ENCODE measurements around the gene LRRC8C. TPM values are rescaled to one million over a fixed set of nuclear protein-coding genes. Genes with fewer than 3 reads are reported as not detected.

Gene LRRC8C
- total and polyA plus RNA-seq, 2 of the 8 experiments (the other 6 are each of a cell fraction or from before 2014, with no cell fraction given), result 1.1 to 2.1 TPM

- ChIA-PET CTCF (ENCODE audit: partially characterized antibody) (interaction anchor here (0.8 to 3.7 kb wide), 7 partner anchors 10 to 155 kb away, joined by 3 to 18 read pairs (median 9); no protein-coding TSS in a partner anchor), POLR2A (ENCODE audit: partially characterized antibody) (no interaction called here)
- Histone ChIP-seq H2AFZ (ENCODE audit: low read length) (no peak overlapping the region), H3K27me3 (replicated peaks in 1 of 4; ENCODE audit: control insufficient read depth in 3 of 4, extremely low read depth in 1 of 4, insufficient read depth in 3 of 4, low read length in 3 of 4) (no peaks in the 10 kb centered on the region; a peak in 1 of 7 replicates), H4K20me1 (replicated peaks in 1 of 2; ENCODE audit: control insufficient read depth in 1 of 2, insufficient read depth in 2 of 2, low read length in 2 of 2) (no peaks in the 10 kb centered on the region), H3K36me3 (ENCODE audit: control insufficient read depth in 2 of 4, insufficient read depth in 4 of 4, low read length in 3 of 4) (no peaks in the 10 kb centered on the region), H3K79me1 (ENCODE audit: low read depth, low read length) (no peaks in the 10 kb centered on the region), H3K56ac (replicated peaks; ENCODE audit: insufficient read length, low read depth, low read length) (no peak overlapping the region), H4K8ac (ENCODE audit: extremely low read depth, insufficient read depth, low read length) (no peak overlapping the region), H4K5ac (ENCODE audit: insufficient read length, low read depth, low read length) (no peak overlapping the region), H3K4me3 (ENCODE audit: extremely low read depth in 1 of 4, insufficient read depth in 2 of 4, low read depth in 3 of 4, low read length in 4 of 4) (no peak overlapping the region), H3K9ac (replicated peaks in 1 of 4; ENCODE audit: extremely low read depth in 1 of 4, low read depth in 3 of 4, low read length in 3 of 4) (no peak overlapping the region), H2BK20ac (ENCODE audit: low read length) (no peak overlapping the region), H3K27ac (ENCODE audit: low read depth, low read length) (no peak overlapping the region), H3K14ac (ENCODE audit: insufficient read length) (no peak overlapping the region), H3K23ac (ENCODE audit: insufficient read length) (no peak overlapping the region), H2BK15ac (ENCODE audit: low read length) (no peak overlapping the region), H3K4me2 (ENCODE audit: insufficient read depth in 1 of 2, low read depth in 2 of 2, low read length in 2 of 2) (no peak overlapping the region), H4K91ac (replicated peaks; ENCODE audit: insufficient read length, low read length) (no peak overlapping the region), H3K4me1 (replicated peaks in 1 of 4; ENCODE audit: control insufficient read depth in 3 of 4, insufficient read depth in 4 of 4, low read length in 3 of 4) (no peaks in the 10 kb centered on the region), H2BK12ac (ENCODE audit: low read depth, low read length) (no peak overlapping the region), H3K9me3 (ENCODE audit: insufficient read depth in 2 of 2, low read depth in 1 of 2, low read length in 1 of 2) (no peaks in the 10 kb centered on the region), H3K4ac (replicated peaks; ENCODE audit: insufficient read length, low read depth, low read length) (no peak overlapping the region), H2AK5ac (ENCODE audit: low read depth, low read length) (no peak overlapping the region), H3K79me2 (ENCODE audit: control insufficient read depth in 1 of 2, insufficient read depth in 2 of 2, low read length in 2 of 2) (no peaks in the 10 kb centered on the region), H3K18ac (ENCODE audit: extremely low read depth, low read length) (no peak overlapping the region), H2BK120ac (replicated peaks; ENCODE audit: low read depth, low read length) (no peak overlapping the region), H3K23me2 (ENCODE audit: low read depth, low read length) (no peaks in the 10 kb centered on the region), H2BK5ac (ENCODE audit: low read depth, low read length) (no peak overlapping the region)
- FAIRE-seq (no peak), DNase-seq (ENCODE audit: low read depth in 1 of 2, low spot score in 2 of 2) (no peak)
- no peak for TF ChIP-seq CHD2 (IDR thresholded peaks at IDR 0.05; ENCODE audit: low read length)
- no peak for TF ChIP-seq RAD21 (IDR thresholded peaks at IDR 0.05 in 1 of 2, conservative IDR thresholded peaks at IDR 0.05 in 1 of 2; ENCODE audit: low read depth in 2 of 2, low read length in 2 of 2)
- TF ChIP-seq HDAC6 (IDR thresholded peaks at IDR 0.05; ENCODE audit: low read depth, low read length), result no peak
- TF ChIP-seq CHD1 (IDR thresholded peaks at IDR 0.05; ENCODE audit: low read depth, low read length), result no peak
- no peak for TF ChIP-seq TCF12 (IDR thresholded peaks at IDR 0.05; ENCODE audit: low read depth, low read length)
- no peak for TF ChIP-seq YY1 (IDR thresholded peaks at IDR 0.05; ENCODE audit: low read depth, low read length)
- TF ChIP-seq POLR2A (IDR thresholded peaks at IDR 0.05; ENCODE audit: control extremely low read depth in 1 of 2, low read depth in 2 of 2, low read length in 2 of 2), result no peak
- no peak for TF ChIP-seq TEAD4 (IDR thresholded peaks at IDR 0.05; ENCODE audit: low read depth, low read length)
- no peak for TF ChIP-seq MAFK (IDR thresholded peaks at IDR 0.05; ENCODE audit: low read depth, low read length)
- no peak for TF ChIP-seq KDM5A (IDR thresholded peaks at IDR 0.05; ENCODE audit: low read length)
- TF ChIP-seq POLR2AphosphoS5 (IDR thresholded peaks at IDR 0.05; ENCODE audit: low read depth, low read length), result no peak
- no peak for TF ChIP-seq TBP (IDR thresholded peaks at IDR 0.05; ENCODE audit: low read depth, low read length)
- WGBS, 2 experiments (ENCODE audit: extremely low coverage in 1 of 2, insufficient coverage in 1 of 2, insufficient read length in 1 of 2, insufficient replicate concordance in 2 of 2, low coverage in 1 of 2, low lambda C conversion rate in 2 of 2, missing lambda C conversion rate in 1 of 2), result 87% methylated on average over 5 of the region's 5 CpGs; no CpG with 5 or more reads in 1 of the 2 experiments
These were observed 25.2 kb upstream of the LRRC8C start for GRCh38 chr1:89607586-89608318.

Measured in H1 (cell line).